SK-N-SH treated with all-trans-retinoic acid at 6 μM for 48 hours (cell line): ENCODE results near the gene MIA3.

Experiments used
- ARNTL ChIP-seq: fragments of 450-650 bp; formaldehyde crosslinking; IDR thresholded peaks from 2 replicates; pipeline ENCODE4 v1.5.0; 2020; ENCODE audit warnings: low read depth, mild to moderate bottlenecking, moderate library complexity, borderline replicate concordance
- CSDC2 ChIP-seq: fragments of 250-450 bp; sonication (Bioruptor Pico); IDR thresholded peaks from 2 replicates; pipeline ENCODE4 v1.5.0; 2020; ENCODE audit warnings: mild to moderate bottlenecking, moderate library complexity
- CSRNP3 ChIP-seq: fragments of 250-450 bp; sonication (Bioruptor Pico); IDR thresholded peaks from 2 replicates; pipeline ENCODE4 v1.5.1; 2021; ENCODE audit warnings: mild to moderate bottlenecking, moderate library complexity
- GLIS3 ChIP-seq: fragments of 250-450 bp; sonication (Bioruptor Pico); IDR thresholded peaks from 2 replicates; pipeline ENCODE4 v1.5.0; 2020; ENCODE audit warnings: mild to moderate bottlenecking, moderate library complexity
- ISL1 ChIP-seq: fragments of 250-450 bp; sonication (Bioruptor Pico); IDR thresholded peaks from 2 replicates; pipeline ENCODE4 v2.1.2; 2022; ENCODE audit warnings: mild to moderate bottlenecking, moderate library complexity
- OSR1 ChIP-seq: fragments of 250-450 bp; sonication (Bioruptor Pico); IDR thresholded peaks from 2 replicates; pipeline ENCODE4 v1.8.0; 2022; ENCODE audit warnings: moderate library complexity, mild to moderate bottlenecking, inconsistent platforms
- PATZ1 ChIP-seq: fragments of 250-450 bp; sonication (Bioruptor Pico); IDR thresholded peaks from 2 replicates; pipeline ENCODE4 v1.8.0; 2020; ENCODE audit warnings: mild to moderate bottlenecking, moderate library complexity, borderline replicate concordance
- POU6F1 ChIP-seq: fragments of 250-450 bp; sonication (Bioruptor Pico); IDR thresholded peaks from 2 replicates; pipeline ENCODE4 v1.8.0; 2021; ENCODE audit warnings: low read depth, mild to moderate bottlenecking, moderate library complexity, borderline replicate concordance
- RARB ChIP-seq: fragments of 250-450 bp; sonication (Bioruptor Pico); IDR thresholded peaks from 2 replicates; pipeline ENCODE4 v1.8.0; 2021; ENCODE audit warnings: mild to moderate bottlenecking, moderate library complexity
- ZFP3 ChIP-seq: fragments of 250-450 bp; sonication (Bioruptor Pico); IDR thresholded peaks from 2 replicates; pipeline ENCODE4 v1.5.0; 2020; ENCODE audit warnings: mild to moderate bottlenecking, moderate library complexity
- ZFP30 ChIP-seq: fragments of 450-650 bp; formaldehyde crosslinking; IDR thresholded peaks from 2 replicates; pipeline ENCODE4 v1.5.0; 2022; ENCODE audit warnings: mild to moderate bottlenecking, moderate library complexity
- ZNF565 ChIP-seq: fragments of 450-650 bp; formaldehyde crosslinking; conservative IDR thresholded peaks from 2 replicates; pipeline ENCODE4 v1.5.0; 2020; ENCODE audit warnings: low read depth, mild to moderate bottlenecking, moderate library complexity

- TF ChIP-seq ARNTL (CRISPR knock-in tag) (no peak), RARB (CRISPR knock-in tag) (no peak), ZFP3 (CRISPR knock-in tag) (no peak), GLIS3 (CRISPR knock-in tag) (no peak), POU6F1 (CRISPR knock-in tag) (no peak), ISL1 (CRISPR knock-in tag) (no peak), OSR1 (CRISPR knock-in tag) (no peak), CSDC2 (CRISPR knock-in tag) (no peak), ZNF565 (CRISPR knock-in tag) (no peak), CSRNP3 (CRISPR knock-in tag) (no peak), PATZ1 (CRISPR knock-in tag) (no peak), ZFP30 (no peak)
Observed at GRCh38 chr1:222579316-222579715, 38.6 kb upstream of the MIA3 start.
